ENCODE measurements around the gene MSI2.

GRCh38 chr17:57362797-57363556 is 106.7 kb downstream of the MSI2 start:
- TF ChIP-seq CTCF (IDR thresholded peaks at IDR 0.05; ENCODE audit: low read depth, low read length, poor library complexity, severe bottlenecking): no peak
- TF ChIP-seq EZH2phosphoT487 (IDR thresholded peaks at IDR 0.05; ENCODE audit: borderline replicate concordance, low read length): no peak

Data from DOHH2 (cell line).